ENCODE data around the gene TFAP2C. TPM values are rescaled to one million over a fixed set of nuclear protein-coding genes. Genes with fewer than 3 reads are reported as not detected.

Gene TFAP2C
- total RNA-seq, 1 donor, result under 0.01 TPM

- Histone ChIP-seq H3K27me3 (ENCODE audit: insufficient read depth, low read length) (peaks cover 57% of the 10 kb centered on the region), H4K20me1 (ENCODE audit: insufficient read depth, low read length) (no peaks in the 10 kb centered on the region), H3K4me2 (ENCODE audit: insufficient read depth, low read length) (no peak overlapping the region), H3K4me1 (ENCODE audit: insufficient read depth, low read length) (no peaks in the 10 kb centered on the region), H3K9me3 (ENCODE audit: low read depth, low read length) (no peaks in the 10 kb centered on the region), H3K4me3 (ENCODE audit: insufficient read depth, low read length) (no peak overlapping the region), H3K27ac (ENCODE audit: low read depth, low read length) (no peak overlapping the region), H2AFZ (ENCODE audit: low read length) (no peak overlapping the region), H3K36me3 (ENCODE audit: insufficient read depth, low read length) (no peaks in the 10 kb centered on the region), H3K79me2 (ENCODE audit: insufficient read depth, low read length) (no peaks in the 10 kb centered on the region)
- no peak for TF ChIP-seq CTCF (IDR thresholded peaks at IDR 0.05; ENCODE audit: extremely low read depth, low read depth, low read length)
- DNase-seq (ENCODE audit: insufficient read length, low spot score, missing footprints), result no peak
Observed at GRCh38 chr20:56634307-56634706, 5.2 kb downstream of the TFAP2C start.

GRCh38 chr20:56634735-56635385, 5.8 kb downstream of the TFAP2C start:
- no peak overlapping the region for H3K4me2 ChIP-seq (ENCODE audit: insufficient read depth, low read length)
- TF ChIP-seq CTCF (IDR thresholded peaks at IDR 0.05; ENCODE audit: extremely low read depth, low read depth, low read length), result no peak
- H3K79me2 ChIP-seq (ENCODE audit: insufficient read depth, low read length), result no peaks in the 10 kb centered on the region
- H4K20me1 ChIP-seq (ENCODE audit: insufficient read depth, low read length), result no peaks in the 10 kb centered on the region
- H3K4me3 ChIP-seq (ENCODE audit: insufficient read depth, low read length), result no peak overlapping the region
- H3K4me1 ChIP-seq (ENCODE audit: insufficient read depth, low read length), result no peaks in the 10 kb centered on the region
- H3K9me3 ChIP-seq (ENCODE audit: low read depth, low read length), result no peaks in the 10 kb centered on the region
- H3K27ac ChIP-seq (ENCODE audit: low read depth, low read length), result no peak overlapping the region
- no peak overlapping the region for H2AFZ ChIP-seq (ENCODE audit: low read length)
- no peaks in the 10 kb centered on the region for H3K36me3 ChIP-seq (ENCODE audit: insufficient read depth, low read length)
- peaks cover 52% of the 10 kb centered on the region for H3K27me3 ChIP-seq (ENCODE audit: insufficient read depth, low read length)
- no peak for DNase-seq (ENCODE audit: insufficient read length, low spot score, missing footprints)

- Histone ChIP-seq H3K9me3 (ENCODE audit: low read depth, low read length) (no peaks in the 10 kb centered on the region), H3K4me3 (ENCODE audit: insufficient read depth, low read length) (no peak overlapping the region), H2AFZ (ENCODE audit: low read length) (no peak overlapping the region), H3K27me3 (ENCODE audit: insufficient read depth, low read length) (peaks cover 35% of the 10 kb centered on the region), H3K36me3 (ENCODE audit: insufficient read depth, low read length) (no peaks in the 10 kb centered on the region), H3K27ac (ENCODE audit: low read depth, low read length) (no peak overlapping the region), H3K79me2 (ENCODE audit: insufficient read depth, low read length) (no peaks in the 10 kb centered on the region), H4K20me1 (ENCODE audit: insufficient read depth, low read length) (no peaks in the 10 kb centered on the region), H3K4me1 (ENCODE audit: insufficient read depth, low read length) (no peaks in the 10 kb centered on the region), H3K4me2 (ENCODE audit: insufficient read depth, low read length) (no peak overlapping the region)
- TF ChIP-seq CTCF (IDR thresholded peaks at IDR 0.05; ENCODE audit: extremely low read depth, low read depth, low read length), result no peak
- no peak for DNase-seq (ENCODE audit: insufficient read length, low spot score, missing footprints)
Observed at GRCh38 chr20:56636716-56637115, 7.6 kb downstream of the TFAP2C start.

DNA sequence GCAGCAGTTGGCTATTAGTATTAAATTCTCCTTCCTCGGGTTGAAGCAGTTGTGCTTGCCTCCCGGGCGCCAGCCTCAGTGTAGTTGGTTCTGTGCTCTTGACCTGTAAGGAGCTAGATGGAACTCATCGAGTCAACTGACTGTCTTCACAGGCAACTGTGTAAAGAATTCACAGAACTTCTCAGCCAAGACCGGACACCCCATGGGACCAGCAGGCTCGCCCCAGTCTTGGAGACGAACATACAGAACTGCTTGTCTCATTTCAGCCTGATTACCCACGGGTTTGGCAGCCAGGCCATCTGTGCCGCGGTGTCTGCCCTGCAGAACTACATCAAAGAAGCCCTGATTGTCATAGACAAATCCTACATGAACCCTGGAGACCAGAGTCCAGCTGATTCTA, 8.5 kb downstream of the TFAP2C start:
- Histone ChIP-seq H3K4me1 (ENCODE audit: insufficient read depth, low read length) (no peaks in the 10 kb centered on the region), H3K36me3 (ENCODE audit: insufficient read depth, low read length) (no peaks in the 10 kb centered on the region), H3K27ac (ENCODE audit: low read depth, low read length) (no peak overlapping the region), H3K79me2 (ENCODE audit: insufficient read depth, low read length) (no peaks in the 10 kb centered on the region), H4K20me1 (ENCODE audit: insufficient read depth, low read length) (no peaks in the 10 kb centered on the region), H2AFZ (ENCODE audit: low read length) (no peak overlapping the region), H3K4me3 (ENCODE audit: insufficient read depth, low read length) (no peak overlapping the region), H3K27me3 (ENCODE audit: insufficient read depth, low read length) (peaks cover 27% of the 10 kb centered on the region), H3K4me2 (ENCODE audit: insufficient read depth, low read length) (no peak overlapping the region), H3K9me3 (ENCODE audit: low read depth, low read length) (no peaks in the 10 kb centered on the region)
- DNase-seq (ENCODE audit: insufficient read length, low spot score, missing footprints), result no peak
- no peak for TF ChIP-seq CTCF (IDR thresholded peaks at IDR 0.05; ENCODE audit: extremely low read depth, low read depth, low read length)

Measured in osteoblast (primary cell).